HepG2 (cell line): ENCODE results near the gene MCF2L. TPM values are rescaled to one million over a fixed set of nuclear protein-coding genes. Genes with fewer than 3 reads are reported as not detected.
A peak's percentile ranks its signal among the peaks of the same experiment; 100 is the strongest.

Experiments used
- ATF4 ChIP-seq, 2 experiments: fragments of 450-650 bp in 1 of 2; sonication (generic) in 1 of 2; formaldehyde crosslinking; IDR thresholded peaks; 2 replicates each; pipeline versions ENCODE4 v1.5.0 to v1.8.0; 2020 to 2022; ENCODE audit warnings: mild to moderate bottlenecking in 1 of 2, missing genetic modification reagents in 1 of 2
- BORCS8-MEF2B ChIP-seq: sonication (generic); formaldehyde crosslinking; IDR thresholded peaks from 2 replicates; pipeline ENCODE4 v1.8.0; 2022; ENCODE audit warnings: mild to moderate bottlenecking, missing genetic modification reagents
- CTCF ChIP-seq: sonication (generic); formaldehyde crosslinking; IDR thresholded peaks from 2 replicates; pipeline ENCODE4 v1.5.0; 2020; ENCODE audit warnings: mild to moderate bottlenecking, missing genetic modification reagents, moderate library complexity
- EEA1 ChIP-seq: sonication (generic); formaldehyde crosslinking; IDR thresholded peaks from 2 replicates; pipeline ENCODE4 v1.5.1; 2020; ENCODE audit warnings: mild to moderate bottlenecking, missing genetic modification reagents, borderline replicate concordance
- HMGA1 ChIP-seq: sonication (generic); formaldehyde crosslinking; conservative IDR thresholded peaks from 2 replicates; pipeline ENCODE4 v1.4.0; 2020; ENCODE audit warnings: missing genetic modification reagents
- KAT7 ChIP-seq: IDR thresholded peaks from 2 replicates; pipeline ENCODE4 v1.6.1; 2018; ENCODE audit warnings: borderline replicate concordance, missing compliant biosample characterization
- KDM4B ChIP-seq: sonication (generic); formaldehyde crosslinking; IDR thresholded peaks from 2 replicates; pipeline ENCODE4 v1.4.0; 2020; ENCODE audit warnings: missing genetic modification reagents
- MED13 ChIP-seq: sonication (generic); formaldehyde crosslinking; IDR thresholded peaks from 2 replicates; pipeline ENCODE4 v1.5.0; 2020; ENCODE audit warnings: missing genetic modification reagents
- SPEN ChIP-seq: sonication (generic); formaldehyde crosslinking; IDR thresholded peaks from 2 replicates; pipeline ENCODE4 v1.5.1; 2020; ENCODE audit warnings: low read depth, mild to moderate bottlenecking, missing genetic modification reagents
- ZBTB2 ChIP-seq: sonication (generic); formaldehyde crosslinking; IDR thresholded peaks from 2 replicates; pipeline ENCODE4 v1.8.0; 2022; ENCODE audit warnings: low read depth, missing genetic modification reagents
- ZFAT ChIP-seq: sonication (generic); formaldehyde crosslinking; conservative IDR thresholded peaks from 2 replicates; pipeline ENCODE4 v1.8.1; 2023; ENCODE audit warnings: missing genetic modification reagents, inconsistent platforms
- ZNF367 ChIP-seq: sonication (generic); formaldehyde crosslinking; IDR thresholded peaks from 2 replicates; pipeline ENCODE4 v1.4.0; 2020; ENCODE audit warnings: missing genetic modification reagents, borderline replicate concordance
- ZNF713 ChIP-seq: sonication (generic); formaldehyde crosslinking; IDR thresholded peaks from 2 replicates; pipeline ENCODE4 v1.4.0; 2020; ENCODE audit warnings: mild to moderate bottlenecking, missing genetic modification reagents
- ZNF781 ChIP-seq: sonication (generic); formaldehyde crosslinking; IDR thresholded peaks from 2 replicates; pipeline ENCODE4 v1.5.1; 2020; ENCODE audit warnings: borderline replicate concordance, mild to moderate bottlenecking, missing genetic modification reagents; ENCODE audit errors: not compliant biosample characterization
- ZSCAN31 ChIP-seq: sonication (generic); formaldehyde crosslinking; IDR thresholded peaks from 2 replicates; pipeline ENCODE4 v1.5.0; 2020; ENCODE audit warnings: low read depth, mild to moderate bottlenecking, missing genetic modification reagents
- polyA plus RNA-seq, 8 experiments: library from polyadenylated mRNA; depleted of rRNA in 3 of 8; stranded (reverse) in 7 of 8; unstranded in 1 of 8; fragments of >200 nt; fragmentation: Illumina TruSeq in 4 of 8; extraction: Trizol in 4 of 8; gene quantifications; 2 replicates each; pipeline versions ENCODE4 v1.2.1 to v1.2.3, GENCODE V29; 2011 to 2016; ENCODE audit warnings: low read depth in 4 of 8, missing spikeins in 1 of 8, mixed read lengths in 1 of 8; ENCODE audit not compliant: insufficient read depth in 1 of 8
- total RNA-seq, 5 experiments: library from RNA; depleted of rRNA; stranded (reverse); fragments of >200 nt; fragmentation: Illumina TruSeq; extraction: Trizol; gene quantifications; 2 replicates each; pipeline ENCODE4 v1.2.3, GENCODE V29; 2016; ENCODE audit warnings: low read depth in 1 of 5
- TF ChIP-seq, protein P1 (sequence below): sonication (generic); formaldehyde crosslinking; IDR thresholded peaks from 2 replicates; pipeline ENCODE4 v1.9.0; 2022; ENCODE audit warnings: missing genetic modification reagents, mild to moderate bottlenecking, borderline replicate concordance
- TF ChIP-seq, protein P2 (sequence below): sonication (generic); formaldehyde crosslinking; IDR thresholded peaks from 2 replicates; pipeline ENCODE4 v1.4.0; 2020; ENCODE audit warnings: missing genetic modification reagents
- TF ChIP-seq, protein P3 (sequence below): sonication (generic); formaldehyde crosslinking; IDR thresholded peaks from 2 replicates; pipeline ENCODE4 v1.4.0; 2020; ENCODE audit warnings: missing genetic modification reagents, borderline replicate concordance

MCF2L gene
- total and polyA plus RNA-seq, 2 of the 13 experiments (the other 11 are each of a cell fraction or from before 2014, with no cell fraction given) = 19.4 to 28.4 TPM

- TF ChIP-seq ZNF781 (CRISPR knock-in tag) (no peak), CTCF (CRISPR knock-in tag) (no peak), KDM4B (CRISPR knock-in tag) (no peak), ZFAT (no peak), ZBTB2 (no peak), ATF4 (CRISPR knock-in tag; IDR thresholded peaks at IDR 0.05) (no peak), ZNF713 (CRISPR knock-in tag) (no peak), ZSCAN31 (CRISPR knock-in tag) (no peak), BORCS8-MEF2B (CRISPR knock-in tag) (no peak), ZNF367 (CRISPR knock-in tag) (no peak), HMGA1 (CRISPR knock-in tag) (no peak), EEA1 (CRISPR knock-in tag) (0 out of 2 replicates have a peak, but pooled peaks have one; percentile 18), KAT7 (CRISPR knock-in tag) (no peak), MED13 (CRISPR knock-in tag) (no peak), SPEN (CRISPR knock-in tag) (0 out of 2 replicates have a peak, but pooled peaks have one; percentile 30)
- TF ChIP-seq, protein P1, sequence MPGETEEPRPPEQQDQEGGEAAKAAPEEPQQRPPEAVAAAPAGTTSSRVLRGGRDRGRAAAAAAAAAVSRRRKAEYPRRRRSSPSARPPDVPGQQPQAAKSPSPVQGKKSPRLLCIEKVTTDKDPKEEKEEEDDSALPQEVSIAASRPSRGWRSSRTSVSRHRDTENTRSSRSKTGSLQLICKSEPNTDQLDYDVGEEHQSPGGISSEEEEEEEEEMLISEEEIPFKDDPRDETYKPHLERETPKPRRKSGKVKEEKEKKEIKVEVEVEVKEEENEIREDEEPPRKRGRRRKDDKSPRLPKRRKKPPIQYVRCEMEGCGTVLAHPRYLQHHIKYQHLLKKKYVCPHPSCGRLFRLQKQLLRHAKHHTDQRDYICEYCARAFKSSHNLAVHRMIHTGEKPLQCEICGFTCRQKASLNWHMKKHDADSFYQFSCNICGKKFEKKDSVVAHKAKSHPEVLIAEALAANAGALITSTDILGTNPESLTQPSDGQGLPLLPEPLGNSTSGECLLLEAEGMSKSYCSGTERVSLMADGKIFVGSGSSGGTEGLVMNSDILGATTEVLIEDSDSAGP (CRISPR knock-in tag) = peak; percentile 10; the same call in 1 of the 2 replicates
- TF ChIP-seq, protein P2, sequence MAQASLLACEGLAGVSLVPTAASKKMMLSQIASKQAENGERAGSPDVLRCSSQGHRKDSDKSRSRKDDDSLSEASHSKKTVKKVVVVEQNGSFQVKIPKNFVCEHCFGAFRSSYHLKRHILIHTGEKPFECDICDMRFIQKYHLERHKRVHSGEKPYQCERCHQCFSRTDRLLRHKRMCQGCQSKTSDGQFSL (CRISPR knock-in tag) = no peak
- TF ChIP-seq, protein P3, sequence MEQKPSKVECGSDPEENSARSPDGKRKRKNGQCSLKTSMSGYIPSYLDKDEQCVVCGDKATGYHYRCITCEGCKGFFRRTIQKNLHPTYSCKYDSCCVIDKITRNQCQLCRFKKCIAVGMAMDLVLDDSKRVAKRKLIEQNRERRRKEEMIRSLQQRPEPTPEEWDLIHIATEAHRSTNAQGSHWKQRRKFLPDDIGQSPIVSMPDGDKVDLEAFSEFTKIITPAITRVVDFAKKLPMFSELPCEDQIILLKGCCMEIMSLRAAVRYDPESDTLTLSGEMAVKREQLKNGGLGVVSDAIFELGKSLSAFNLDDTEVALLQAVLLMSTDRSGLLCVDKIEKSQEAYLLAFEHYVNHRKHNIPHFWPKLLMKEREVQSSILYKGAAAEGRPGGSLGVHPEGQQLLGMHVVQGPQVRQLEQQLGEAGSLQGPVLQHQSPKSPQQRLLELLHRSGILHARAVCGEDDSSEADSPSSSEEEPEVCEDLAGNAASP = no peak
These were observed 157.5 kb downstream of the MCF2L start (continued) for GRCh38 chr13:113126265-113127150.
